HT-29 (cell line): ENCODE results near the gene DHX34. TPM values are rescaled to one million over a fixed set of nuclear protein-coding genes. Genes with fewer than 3 reads are reported as not detected.

Experiments used
- total RNA-seq: library from RNA; depleted of rRNA; stranded (reverse); fragments of >200 nt; shearing (Covaris generic); gene quantifications from 2 replicates; pipeline ENCODE4 v1.2.3, GENCODE V29; 2014; rRNA removed

Gene DHX34
- total RNA-seq, 1 experiment from 2014 or later = 88.4 TPM

Other genes with a start within 250 kb of the DHX34 start
- 27.5 and 36.7 TPM in 2 replicates for gene ZC3H4, start 235.5 kb upstream of the DHX34 start, total RNA-seq
- 220 and 231 TPM in 2 replicates for gene SAE1, start 218.5 kb upstream of the DHX34 start, total RNA-seq
- 51.0 and 56.4 TPM in 2 replicates for gene BBC3, start 118.1 kb upstream of the DHX34 start, total RNA-seq
- 19.8 and 34.8 TPM in 2 replicates for gene CCDC9, start 92.8 kb upstream of the DHX34 start, total RNA-seq
- 20.2 and 22.0 TPM in 2 replicates for gene INAFM1, start 74.4 kb upstream of the DHX34 start, total RNA-seq
- gene C5AR1, start 39.5 kb upstream of the DHX34 start, total RNA-seq = 0.13 and 0.28 TPM in 2 replicates
- gene C5AR2, start 17.1 kb upstream of the DHX34 start, total RNA-seq = not detected in 2 replicates
- 0.37 and 1.1 TPM in 2 replicates for gene MEIS3, start 70.2 kb downstream of the DHX34 start, total RNA-seq
- 0.83 and 3.6 TPM in 2 replicates for gene SLC8A2, start 122.6 kb downstream of the DHX34 start, total RNA-seq
- gene KPTN, start 134.9 kb downstream of the DHX34 start, total RNA-seq = 26.2 and 30.1 TPM in 2 replicates
- 193 and 224 TPM in 2 replicates for gene NAPA, start 165.7 kb downstream of the DHX34 start, total RNA-seq
- not detected in 2 replicates for gene ZNF541, start 223.8 kb downstream of the DHX34 start, total RNA-seq